GM18951 (cell line): ENCODE data around the gene OTOF.

ENCODE experiments used
- POLR2A ChIP-seq: IDR thresholded peaks from 4 replicates; pipeline ENCODE4 v1.6.1; 2011; ENCODE audit warnings: mild to moderate bottlenecking; ENCODE audit not compliant: insufficient read length, insufficient read depth; ENCODE audit errors: extremely low read depth
- in situ Hi-C: fragments of 300-500 bp; cut with MboI; formaldehyde crosslinking; loops from one replicate; pipeline ENCODE4 v1.12.0; 2022; ENCODE audit warnings: low sequenced_read_pairs, mixed read lengths, inconsistent platforms; ENCODE audit not compliant: unreplicated experiment

The OTOF gene

GRCh38 chr2:26477911-26478253 is at the start of gene OTOF:
TSS of gene OTOF (minus strand) at chr2:26478124.
- no peak for TF ChIP-seq POLR2A
- in situ Hi-C loops = no loop called here

- in situ Hi-C loops = no loop called here
- no peak for TF ChIP-seq POLR2A
These were observed 48.7 kb upstream of the OTOF start for GRCh38 chr2:26526589-26526988.

GRCh38 chr2:26526105-26526504 is 48.2 kb upstream of the OTOF start:
- no peak for TF ChIP-seq POLR2A
- in situ Hi-C loops = no loop called here

DNA sequence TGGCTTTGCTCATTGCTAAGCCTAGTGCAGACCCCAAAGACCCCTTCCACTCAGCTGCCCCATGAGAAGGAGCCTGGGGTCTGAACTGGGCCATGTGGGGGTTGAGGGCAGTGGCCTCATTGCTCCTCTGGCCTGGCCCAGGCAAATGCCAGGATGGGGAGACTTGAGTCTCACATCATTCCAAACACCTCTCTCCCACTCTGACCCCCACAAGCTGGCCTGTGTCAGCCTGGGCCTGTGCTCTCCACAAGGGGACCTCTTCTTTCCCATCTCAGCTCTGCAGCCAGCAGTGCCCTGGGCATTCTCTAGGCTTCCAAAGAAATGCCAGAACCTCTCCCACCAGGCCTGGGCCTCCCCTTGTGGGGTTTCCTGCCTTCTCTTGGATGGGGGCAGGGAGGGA is 45.8 kb upstream of the OTOF start:
- TF ChIP-seq POLR2A = no peak
- in situ Hi-C loops = no loop called here

DNA sequence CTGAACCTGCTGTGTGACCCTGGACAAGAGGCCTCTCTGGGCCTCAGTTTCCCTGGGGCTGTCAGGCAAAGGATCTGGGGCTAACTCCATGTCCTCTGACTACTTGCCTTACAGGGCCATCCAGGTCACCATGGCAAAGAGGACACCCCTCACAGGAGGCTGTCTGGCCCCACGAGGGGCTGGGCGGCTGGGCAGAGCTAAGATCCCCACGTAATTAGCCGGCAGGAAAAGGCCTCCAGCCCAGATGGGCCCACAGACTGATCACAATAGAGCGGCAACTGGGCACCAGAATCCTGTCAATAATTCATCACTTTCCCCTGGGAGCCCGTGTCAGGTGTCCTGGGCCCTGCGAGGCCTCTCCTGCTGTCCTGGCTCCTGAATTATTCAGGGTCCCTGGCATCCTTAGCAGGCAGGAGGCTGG is 44.8 kb upstream of the OTOF start:
- TF ChIP-seq POLR2A = no peak
- in situ Hi-C loops = no loop called here

- in situ Hi-C loops = no loop called here
- TF ChIP-seq POLR2A = no peak
These were observed 44.4 kb upstream of the OTOF start for GRCh38 chr2:26522325-26522724.

- in situ Hi-C loops = no loop called here
These were observed 43.9 kb upstream of the OTOF start for GRCh38 chr2:26521913-26522180.

DNA sequence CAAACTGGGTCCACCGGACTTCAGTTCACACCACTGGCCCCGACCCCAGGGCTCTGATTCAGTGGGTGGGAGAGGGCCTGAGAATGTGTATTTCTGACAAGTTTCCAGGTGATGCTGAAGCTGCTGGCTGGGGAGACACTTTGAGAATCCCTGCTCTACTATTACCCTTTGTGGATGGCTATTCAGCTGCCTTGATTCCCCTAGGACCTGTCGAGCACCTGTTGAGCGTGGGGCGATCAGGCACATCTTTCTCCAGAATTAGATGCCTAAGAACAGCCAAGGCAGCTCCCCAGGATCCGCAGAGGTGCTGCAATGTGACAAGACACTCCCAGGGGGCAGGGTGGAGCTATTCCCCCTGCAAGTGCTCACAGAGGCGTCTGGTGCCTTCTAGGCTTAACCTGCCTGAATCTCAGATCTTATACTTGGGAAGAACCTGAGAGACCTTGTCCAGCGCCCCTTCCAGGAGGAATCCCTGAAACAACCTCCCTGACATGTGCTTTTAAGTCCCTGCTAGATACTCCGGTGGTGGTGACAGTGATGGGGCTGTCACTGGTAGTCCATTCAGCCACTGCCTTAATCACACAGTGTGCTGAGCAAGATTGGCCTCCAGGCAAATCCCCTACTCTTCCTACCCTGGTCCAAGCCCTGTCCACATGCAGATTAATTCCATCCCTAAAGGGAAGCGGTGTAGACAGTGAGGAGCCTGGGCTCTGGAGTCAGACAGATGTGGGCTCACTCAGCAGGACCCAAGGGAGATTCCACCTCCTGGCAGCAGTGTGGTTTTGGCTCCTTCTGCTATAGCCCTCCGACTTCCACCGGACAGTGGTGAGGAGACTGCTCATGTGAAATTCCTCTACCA is 43.4 kb upstream of the OTOF start:
- TF ChIP-seq POLR2A = no peak
- in situ Hi-C loops = no loop called here

More at GRCh38 chr2:26521913-26522180, 43.9 kb upstream of the OTOF start:
- no peak for TF ChIP-seq POLR2A

GRCh38 chr2:26520148-26520449 is 42.2 kb upstream of the OTOF start:
- in situ Hi-C loops = no loop called here
- no peak for TF ChIP-seq POLR2A

DNA sequence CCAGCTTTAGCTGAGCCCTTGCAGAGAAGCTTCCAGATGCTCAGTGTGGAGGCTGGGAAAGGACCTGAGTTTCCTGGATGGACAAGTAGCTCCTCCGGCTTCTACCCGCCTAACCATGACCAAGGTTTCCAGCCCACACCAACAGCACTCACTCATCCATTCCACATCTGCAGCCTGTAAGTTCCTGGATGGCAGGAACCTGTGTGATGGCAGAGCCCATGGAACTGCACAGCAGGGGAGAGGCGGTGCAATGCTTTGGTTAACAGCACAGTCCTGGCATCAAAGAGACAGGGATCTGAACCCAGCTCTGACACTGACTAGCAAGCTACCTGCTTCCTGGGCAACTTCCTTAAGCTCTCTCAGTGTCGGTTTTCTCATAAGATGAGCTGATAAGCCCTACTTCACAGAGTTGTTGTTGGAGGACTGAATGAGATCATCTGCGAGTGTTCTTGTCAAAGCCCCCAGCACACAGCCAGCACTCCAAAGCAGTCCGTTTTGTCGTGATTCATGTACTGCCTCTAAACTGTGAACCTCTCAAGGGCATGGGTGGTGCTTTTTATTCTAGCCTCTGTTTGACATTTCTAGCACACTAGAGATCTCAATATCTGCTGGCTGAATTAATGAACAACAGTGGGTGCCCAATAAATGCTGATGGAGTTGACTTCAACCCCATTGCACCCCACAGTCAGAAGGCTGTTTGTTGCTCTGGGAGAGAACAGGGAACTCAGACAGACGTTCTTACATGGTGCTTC is 41.6 kb upstream of the OTOF start:
- in situ Hi-C loops = no loop called here
- TF ChIP-seq POLR2A = no peak

- no peak for TF ChIP-seq POLR2A
- in situ Hi-C loops = no loop called here
These were observed 38.9 kb upstream of the OTOF start for GRCh38 chr2:26516781-26517180.

DNA sequence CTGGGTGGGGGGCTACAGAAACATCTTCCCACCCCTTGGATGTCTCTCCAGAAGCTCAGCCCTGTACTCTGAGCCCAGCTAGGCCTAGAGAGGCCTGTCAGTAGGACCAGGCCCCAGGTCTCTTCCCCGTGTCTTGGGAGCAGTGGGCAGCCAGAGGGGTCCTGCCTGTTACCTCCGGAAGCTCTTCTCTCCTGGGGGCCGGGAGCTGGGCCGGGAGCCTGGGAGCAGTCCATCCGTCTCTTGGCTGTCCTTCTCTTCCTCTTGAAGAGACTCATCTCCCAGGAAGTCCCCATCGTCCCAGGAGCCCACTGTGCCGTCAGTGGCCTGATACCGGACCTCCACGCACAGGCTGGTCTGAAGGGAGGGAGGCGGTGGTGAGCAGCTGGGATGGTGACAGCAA is 38.3 kb upstream of the OTOF start:
- no peak for TF ChIP-seq POLR2A
- in situ Hi-C loops = no loop called here

- in situ Hi-C loops = no loop called here
These were observed 37.8 kb upstream of the OTOF start for GRCh38 chr2:26515771-26516170.

DNA sequence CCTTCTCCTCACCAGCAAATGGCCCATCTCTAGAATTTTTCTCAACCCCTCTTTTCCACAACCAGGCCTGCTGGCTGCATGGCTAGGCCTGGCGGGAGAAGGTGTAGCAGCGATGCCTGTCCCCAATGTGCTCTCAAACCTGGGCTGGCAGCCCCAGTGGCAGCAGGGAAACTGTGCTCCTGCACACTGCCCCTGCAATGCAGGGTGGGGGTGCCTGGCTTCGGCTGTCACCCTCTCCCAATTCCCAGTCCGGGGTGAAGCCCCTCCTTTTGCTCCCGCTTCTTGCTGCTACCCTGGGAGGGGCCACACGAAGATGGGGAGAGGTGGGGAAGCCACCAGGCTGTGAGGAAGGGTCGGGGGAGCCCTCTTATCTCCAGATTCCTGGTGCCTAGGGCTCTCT is 36.1 kb upstream of the OTOF start:
- in situ Hi-C loops = no loop called here
- TF ChIP-seq POLR2A = no peak

More at GRCh38 chr2:26515771-26516170, 37.8 kb upstream of the OTOF start:
- TF ChIP-seq POLR2A = no peak
